Left lung (tissue), 10 donors: ENCODE data around the gene ANKRD40. TPM values are rescaled to one million over a fixed set of nuclear protein-coding genes. Genes with fewer than 3 reads are reported as not detected.
A peak's percentile ranks its signal among the peaks of the same experiment; 100 is the strongest.

Experiments used
- ATAC-seq: fragments of 200-7000 bp; cut with Tn5 transposase; one replicate; pipeline ENCODE4 v1.9.1; 2020; ENCODE audit warnings: moderate library complexity
- DNase-seq, 4 donors: peaks; one replicate each; pipeline ENCODE4 v3.0.0-alpha.2; 2013 to 2020
- H3K27ac ChIP-seq, 2 donors: fragments of 200-600 bp; sonication (generic) in 1 of 2; one replicate each; pipeline versions ENCODE4 v1.5.0 to v1.8.0; 2020 to 2021
- H3K27me3 ChIP-seq, 2 donors: fragments of 200-600 bp; sonication (generic) in 1 of 2; one replicate each; pipeline versions ENCODE4 v1.5.0 to v1.8.0; 2020 to 2021
- H3K36me3 ChIP-seq, 2 donors: fragments of 200-600 bp; sonication (generic) in 1 of 2; one replicate each; pipeline versions ENCODE4 v1.5.0 to v1.8.0; 2020 to 2021
- H3K4me1 ChIP-seq, 2 donors: fragments of 200-600 bp; one replicate each; pipeline ENCODE4 v1.8.0; 2021
- H3K4me3 ChIP-seq, 2 donors: fragments of 200-600 bp; sonication (generic) in 1 of 2; one replicate each; pipeline versions ENCODE4 v1.5.0 to v1.8.0; 2020 to 2021; ENCODE audit warnings: mild to moderate bottlenecking in 1 of 2
- H3K9me3 ChIP-seq, 2 donors: fragments of 200-600 bp; sonication (generic) in 1 of 2; one replicate each; pipeline versions ENCODE4 v1.5.0 to v1.8.0; 2020 to 2021
- CTCF ChIP-seq, 2 donors: fragments of 200-600 bp; sonication (generic) in 1 of 2; IDR thresholded peaks; one replicate each; pipeline versions ENCODE4 v1.5.0 to v1.8.0; 2021; ENCODE audit warnings: antibody characterized with exemption in 2 of 2
- intact Hi-C, 2 donors: fragments of 100-400 bp; cut with DNase I; formaldehyde crosslinking; loops; one replicate each; pipeline versions ENCODE4 v1.11.2 to v1.14.2; 2022
- polyA plus RNA-seq, 6 donors: library from polyadenylated mRNA; unstranded; fragments of 120-200 nt; gene quantifications; one replicate each; pipeline ENCODE4 v1.2.1, GENCODE V29; 2013; ENCODE audit not compliant: insufficient read length in 6 of 6
- total RNA-seq, 2 donors: library from RNA; stranded (reverse); fragmentation: NEBNext Ultra II Directional; extraction: Animal tissue kit (Norgen Biotek cat#: 25700); gene quantifications; one replicate each; pipeline ENCODE4 v1.2.1, GENCODE V29; 2021
- donor health status: DM: no; HTN: yes; CAD: no.
- donor health status: DM: no; HTN: no; CAD: no.

ANKRD40 gene
- total and polyA plus RNA-seq, 8 donors = 42.2 to 52.0 (median 46.6) TPM

DNA sequence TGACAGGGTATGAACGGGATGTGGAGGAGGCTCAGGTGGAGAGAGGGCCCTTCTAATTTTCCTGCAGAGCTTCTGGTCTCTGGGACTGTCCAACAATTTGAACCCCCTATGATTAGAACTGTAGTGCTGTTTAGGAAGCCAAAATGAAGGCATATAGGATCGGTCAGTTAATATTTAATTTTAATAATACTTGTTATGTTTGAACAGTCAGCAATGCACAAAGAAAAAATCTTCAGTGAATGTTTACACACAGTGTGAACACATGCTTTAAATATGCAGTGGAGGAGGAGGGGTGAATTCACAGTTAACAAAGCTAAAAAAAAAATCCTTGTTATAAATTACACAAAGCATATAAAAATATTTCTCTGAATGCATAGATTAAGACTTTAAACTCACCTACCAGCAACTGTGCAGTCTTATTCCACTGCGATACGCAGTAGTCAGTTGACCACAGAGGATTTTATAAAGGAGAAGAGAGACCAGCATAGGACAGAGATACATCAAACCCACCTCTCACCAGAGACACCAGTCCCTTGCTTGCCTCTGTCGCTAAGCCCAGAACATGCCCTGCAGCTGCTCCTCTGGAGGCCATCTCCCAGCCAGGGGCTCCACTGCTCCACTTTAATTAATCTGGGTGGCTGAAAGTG, 14.6 kb downstream of the ANKRD40 start:
- ATAC-seq = peak; percentile 69
- Histone ChIP-seq H3K36me3 (peaks cover 0 to 51% of the 10 kb centered on the region in 2 donors), H3K4me1 (peaks cover 11 to 41% of the 10 kb centered on the region in 2 donors), H3K4me3 (no peak overlapping the region), H3K9me3 (no peaks in the 10 kb centered on the region), H3K27ac (peak overlapping the region; percentile 51 to 72), H3K27me3 (peaks cover 0 to 4% of the 10 kb centered on the region in 2 donors)
- DNase-seq = peak in 1 of 4 donors; percentile 56
- no peak for TF ChIP-seq CTCF (IDR thresholded peaks at IDR 0.05)
- intact Hi-C loops = loop anchor here in 1 of 2 donors (5.0 kb wide), 1 partner anchor 141 kb away; no protein-coding TSS in a partner anchor

DNA sequence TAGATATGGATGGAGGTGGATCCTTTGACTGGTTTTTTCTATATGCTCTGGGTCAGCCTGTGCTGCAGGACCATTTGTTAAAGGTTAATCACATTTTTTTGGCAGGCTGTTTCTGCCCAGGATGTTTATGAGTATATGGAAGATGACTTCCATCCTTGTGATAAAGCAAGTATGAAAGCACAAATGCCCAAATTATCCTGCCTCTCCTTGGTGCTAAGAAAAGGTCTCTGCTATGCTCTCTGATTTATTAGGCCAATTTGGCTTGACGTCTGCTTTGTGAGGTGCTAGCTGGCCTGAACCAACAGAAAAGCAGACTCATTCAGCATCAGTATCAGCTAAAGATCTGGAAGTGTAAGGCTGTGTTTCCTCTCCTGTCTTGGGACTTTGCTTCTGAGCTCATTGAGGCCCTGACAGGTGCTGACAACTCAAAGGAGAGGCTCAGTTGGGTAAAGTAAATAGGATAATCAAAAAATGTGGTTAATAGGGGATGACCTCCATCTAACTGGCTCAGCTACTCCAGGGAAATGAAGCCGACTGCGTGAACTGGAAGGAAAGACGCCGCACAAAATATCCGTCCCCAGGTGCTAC, 15.2 kb downstream of the ANKRD40 start:
- Histone ChIP-seq H3K9me3 (no peaks in the 10 kb centered on the region), H3K36me3 (peaks cover 0 to 44% of the 10 kb centered on the region in 2 donors), H3K27ac (peak overlapping the region; percentile 39 to 51), H3K4me3 (no peak overlapping the region), H3K27me3 (peaks cover 0 to 7% of the 10 kb centered on the region in 2 donors), H3K4me1 (peaks cover 11 to 41% of the 10 kb centered on the region in 2 donors)
- peak; percentile 1 for ATAC-seq
- TF ChIP-seq CTCF (IDR thresholded peaks at IDR 0.05) = no peak
- no peak for DNase-seq
- intact Hi-C loops = loop anchor here in 1 of 2 donors (5.0 kb wide), 1 partner anchor 140 kb away; no protein-coding TSS in a partner anchor

DNA sequence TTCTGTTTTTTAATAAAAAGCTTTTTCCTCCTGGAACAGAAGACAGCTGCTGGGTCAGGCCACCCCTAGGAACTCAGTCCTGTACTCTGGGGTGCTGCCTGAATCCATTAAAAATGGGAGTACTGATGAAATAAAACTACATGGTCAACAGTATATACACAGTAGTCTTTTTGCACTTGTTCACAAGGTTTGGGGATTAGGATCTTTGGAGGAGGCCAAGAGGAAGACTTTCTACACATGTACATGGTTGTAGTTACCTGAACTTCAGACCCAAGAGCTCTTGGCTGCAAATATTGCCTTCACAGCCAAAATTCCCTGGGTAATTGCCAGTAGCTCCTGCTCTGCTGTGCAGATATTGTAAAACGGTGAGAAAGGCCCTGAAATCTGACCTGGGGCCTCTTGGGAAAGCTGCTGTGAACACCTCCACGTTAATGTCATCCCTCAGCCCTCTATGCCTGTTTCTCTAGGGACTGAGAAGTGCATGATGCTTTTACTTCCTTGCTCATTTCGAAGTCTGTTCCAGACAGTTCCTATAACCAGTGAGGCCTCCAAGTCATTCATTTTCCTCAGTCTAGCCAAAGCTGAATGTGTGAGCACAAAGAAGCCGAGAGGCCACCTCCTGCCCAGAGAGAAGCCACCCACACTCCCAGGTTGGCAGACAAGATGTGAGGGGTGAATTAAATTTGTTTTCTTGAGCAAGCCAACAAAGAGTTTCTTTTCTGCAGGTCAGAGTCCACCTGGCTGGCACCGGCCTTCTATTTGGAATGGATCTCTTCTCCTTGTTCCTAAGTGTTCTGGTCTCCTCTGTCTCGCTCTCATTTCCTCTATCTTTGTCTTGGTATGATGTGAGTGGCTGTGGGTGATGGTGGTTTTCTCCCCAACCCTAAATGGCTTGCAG, 15.9 kb downstream of the ANKRD40 start:
- peaks cover 0 to 7% of the 10 kb centered on the region in 2 donors for H3K27me3 ChIP-seq
- ATAC-seq (peak; percentile 29), DNase-seq (peak in 1 of 4 donors; percentile 66)
- no peak overlapping the region for H3K4me3 ChIP-seq
- H3K36me3 ChIP-seq = peaks cover 0 to 37% of the 10 kb centered on the region in 2 donors
- TF ChIP-seq CTCF (IDR thresholded peaks at IDR 0.05) = no peak
- H3K4me1 ChIP-seq = peaks cover 16 to 49% of the 10 kb centered on the region in 2 donors
- intact Hi-C loops = loop anchor here in 1 of 2 donors (5.0 kb wide), 1 partner anchor 139 kb away; no protein-coding TSS in a partner anchor
- peak overlapping the region; percentile 2 to 39 for H3K27ac ChIP-seq
- H3K9me3 ChIP-seq = no peaks in the 10 kb centered on the region

GRCh38 chr17:50690887-50691549, 16.7 kb downstream of the ANKRD40 start:
- H3K4me3 ChIP-seq = no peak overlapping the region
- intact Hi-C loops = loop anchor here in 1 of 2 donors (5.0 kb wide), 1 partner anchor 139 kb away; no protein-coding TSS in a partner anchor
- peaks cover 17 to 57% of the 10 kb centered on the region in 2 donors for H3K4me1 ChIP-seq
- peaks cover 0 to 29% of the 10 kb centered on the region in 2 donors for H3K36me3 ChIP-seq
- H3K27me3 ChIP-seq = peaks cover 0 to 7% of the 10 kb centered on the region in 2 donors
- no peak for TF ChIP-seq CTCF (IDR thresholded peaks at IDR 0.05)
- ATAC-seq = no peak
- no peak overlapping the region for H3K27ac ChIP-seq
- no peak for DNase-seq
- H3K9me3 ChIP-seq = no peaks in the 10 kb centered on the region
